Thyroid gland (tissue), 4 donors: Measurements from ENCODE around the gene NOP56.

Source experiments
- CTCF ChIP-seq, 6 experiments: fragments of 200-600 bp in 3 of 6; fragments of 450-650 bp in 3 of 6; sonication (generic) in 3 of 6; IDR thresholded peaks; one replicate each; pipeline ENCODE4 v1.5.1; 2016 to 2019; ENCODE audit warnings: antibody characterized with exemption in 6 of 6, mild to moderate bottlenecking in 2 of 6, inconsistent platforms in 1 of 6, moderate library complexity in 1 of 6
- POLR2A ChIP-seq, 2 donors: fragments of 450-650 bp; IDR thresholded peaks; one replicate each; pipeline ENCODE4 v1.6.1; 2017; ENCODE audit warnings: antibody characterized with exemption in 2 of 2, mild to moderate bottlenecking in 2 of 2, moderate library complexity in 1 of 2

GRCh38 chr20:2612073-2612472, 40.4 kb upstream of the NOP56 start:
- TF ChIP-seq CTCF (IDR thresholded peaks at IDR 0.05) (no peak), POLR2A (IDR thresholded peaks at IDR 0.05) (no peak)
